ENCODE measurements around the gene GTF3C6.
"Not testable (repeated sequence)": the region's sequence is repeated elsewhere in the genome, so short reads cannot be mapped to it uniquely, and the experiment has no call there.

The GTF3C6 gene

DNA sequence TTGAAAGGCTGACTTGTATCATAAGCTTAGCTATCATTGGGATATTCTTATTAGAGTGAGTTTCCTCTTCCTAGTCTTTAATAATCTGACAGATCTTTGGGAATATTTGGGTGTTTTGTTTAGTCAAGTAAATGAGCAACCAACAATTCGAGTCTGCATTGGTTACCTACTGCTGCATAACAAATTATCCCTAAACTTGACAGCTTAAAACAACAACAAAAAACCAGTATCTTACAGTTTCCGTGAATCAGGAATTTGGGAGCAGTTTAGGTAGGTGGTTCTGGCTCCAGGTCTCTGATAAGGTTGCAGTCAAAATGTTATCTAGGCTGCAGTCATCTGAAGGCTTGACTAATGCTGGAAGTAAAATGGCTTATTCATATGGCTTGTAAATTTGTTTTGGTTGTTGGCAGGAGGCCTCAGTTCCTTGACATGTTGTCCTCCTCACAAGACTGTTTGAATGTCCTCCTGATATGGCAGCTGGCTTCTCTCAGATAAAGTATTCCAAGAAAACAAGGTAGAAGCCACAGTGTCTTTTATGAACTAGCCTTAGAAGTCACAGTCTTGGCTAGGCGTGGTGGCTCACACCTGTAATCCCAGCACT, 7.2 kb downstream of the GTF3C6 start:
- H3K27me3 ChIP-seq (replicated peaks; ENCODE audit: insufficient read depth, low read length) = no peaks in the 10 kb centered on the region
- no peaks in the 10 kb centered on the region for H3K9me3 ChIP-seq (replicated peaks; ENCODE audit: insufficient read depth, low read length)
- no peaks in the 10 kb centered on the region for H3K36me3 ChIP-seq (replicated peaks; ENCODE audit: insufficient read depth, low read length)
- H3K9ac ChIP-seq (ENCODE audit: low read length) = no peak overlapping the region
- H3K79me2 ChIP-seq (ENCODE audit: low read length) = no peaks in the 10 kb centered on the region
- no peak overlapping the region for H3K4me3 ChIP-seq (ENCODE audit: low read length)
- no peak overlapping the region for H3K27ac ChIP-seq (ENCODE audit: low read length)
- DNase-seq = no peak
- TF ChIP-seq EZH2phosphoT487 (IDR thresholded peaks at IDR 0.05; ENCODE audit: low read length) (no peak), EZH2 (optimal IDR thresholded peaks at IDR 0.05; ENCODE audit: low read depth, low read length) (no peak)
- TF ChIP-seq, protein P1, sequence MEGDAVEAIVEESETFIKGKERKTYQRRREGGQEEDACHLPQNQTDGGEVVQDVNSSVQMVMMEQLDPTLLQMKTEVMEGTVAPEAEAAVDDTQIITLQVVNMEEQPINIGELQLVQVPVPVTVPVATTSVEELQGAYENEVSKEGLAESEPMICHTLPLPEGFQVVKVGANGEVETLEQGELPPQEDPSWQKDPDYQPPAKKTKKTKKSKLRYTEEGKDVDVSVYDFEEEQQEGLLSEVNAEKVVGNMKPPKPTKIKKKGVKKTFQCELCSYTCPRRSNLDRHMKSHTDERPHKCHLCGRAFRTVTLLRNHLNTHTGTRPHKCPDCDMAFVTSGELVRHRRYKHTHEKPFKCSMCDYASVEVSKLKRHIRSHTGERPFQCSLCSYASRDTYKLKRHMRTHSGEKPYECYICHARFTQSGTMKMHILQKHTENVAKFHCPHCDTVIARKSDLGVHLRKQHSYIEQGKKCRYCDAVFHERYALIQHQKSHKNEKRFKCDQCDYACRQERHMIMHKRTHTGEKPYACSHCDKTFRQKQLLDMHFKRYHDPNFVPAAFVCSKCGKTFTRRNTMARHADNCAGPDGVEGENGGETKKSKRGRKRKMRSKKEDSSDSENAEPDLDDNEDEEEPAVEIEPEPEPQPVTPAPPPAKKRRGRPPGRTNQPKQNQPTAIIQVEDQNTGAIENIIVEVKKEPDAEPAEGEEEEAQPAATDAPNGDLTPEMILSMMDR (IDR thresholded peaks at IDR 0.05; ENCODE audit: low read length) = no peak
- no peak overlapping the region for H2AFZ ChIP-seq (ENCODE audit: low read length)
- H3K4me1 ChIP-seq (ENCODE audit: low read length) = no peaks in the 10 kb centered on the region
- H3F3A ChIP-seq (ENCODE audit: insufficient read depth, low read length) = no peaks in the 10 kb centered on the region
- H4K20me1 ChIP-seq (ENCODE audit: insufficient read depth, low read length) = no peaks in the 10 kb centered on the region
- no peak overlapping the region for H3K4me2 ChIP-seq (ENCODE audit: low read depth, low read length)
- H3K9me2 ChIP-seq (replicated peaks; ENCODE audit: insufficient read depth, low read length) = no peaks in the 10 kb centered on the region

DNA sequence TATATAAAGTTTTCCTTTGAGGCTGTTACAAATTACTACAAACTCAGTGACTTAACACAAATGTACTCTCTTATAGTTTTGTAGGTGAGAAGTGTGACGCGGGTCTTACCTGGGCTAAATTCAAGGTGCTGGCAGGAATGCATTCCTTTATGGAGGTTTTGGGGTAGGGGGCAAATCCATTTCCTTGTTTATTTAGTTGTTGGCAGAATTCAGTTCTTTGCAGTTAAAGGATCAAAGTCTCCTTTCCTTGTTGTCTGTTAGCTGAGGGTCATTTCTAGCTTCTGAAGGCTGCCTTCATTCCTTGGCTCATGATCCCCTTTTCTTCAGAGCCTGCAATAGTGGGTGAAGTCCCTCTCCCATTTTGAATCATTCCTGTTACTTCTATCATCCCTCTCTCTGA, 10.2 kb downstream of the GTF3C6 start:
- not testable (repeated sequence) for H4K20me1 ChIP-seq (ENCODE audit: insufficient read depth, low read length); DNase-seq; H3K9me3 ChIP-seq (replicated peaks; ENCODE audit: insufficient read depth, low read length); H3K27ac ChIP-seq (ENCODE audit: low read length); H3K4me2 ChIP-seq (ENCODE audit: low read depth, low read length); H2AFZ ChIP-seq (ENCODE audit: low read length); H3K9me2 ChIP-seq (replicated peaks; ENCODE audit: insufficient read depth, low read length); H3K4me1 ChIP-seq (ENCODE audit: low read length); H3K27me3 ChIP-seq (replicated peaks; ENCODE audit: insufficient read depth, low read length); H3F3A ChIP-seq (ENCODE audit: insufficient read depth, low read length); H3K4me3 ChIP-seq (ENCODE audit: low read length); H3K9ac ChIP-seq (ENCODE audit: low read length); H3K36me3 ChIP-seq (replicated peaks; ENCODE audit: insufficient read depth, low read length); H3K79me2 ChIP-seq (ENCODE audit: low read length)

DNA sequence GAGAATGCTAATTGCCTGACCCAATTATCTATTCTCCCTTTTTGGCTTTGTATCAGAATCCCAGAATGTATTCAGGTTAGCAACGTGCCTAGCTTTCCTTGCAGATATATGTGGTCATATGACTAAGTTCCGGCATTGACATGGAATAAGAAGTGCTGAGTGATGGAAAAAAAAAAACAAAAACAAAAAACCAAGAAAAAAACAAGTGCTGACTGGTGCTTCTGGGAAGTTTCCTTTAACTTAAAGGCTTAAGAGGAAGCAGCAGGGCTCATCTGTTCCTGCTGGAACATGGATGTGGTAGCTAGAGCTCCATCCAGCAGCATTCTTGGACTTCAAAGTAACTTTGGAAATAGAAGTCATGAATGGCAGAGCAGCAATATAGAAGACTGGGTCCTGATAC, 13.0 kb downstream of the GTF3C6 start:
- no peak for DNase-seq
- Histone ChIP-seq H3K9ac (ENCODE audit: low read length) (no peak overlapping the region), H3K27me3 (replicated peaks; ENCODE audit: insufficient read depth, low read length) (no peaks in the 10 kb centered on the region), H3K79me2 (ENCODE audit: low read length) (no peaks in the 10 kb centered on the region), H3K4me2 (ENCODE audit: low read depth, low read length) (no peak overlapping the region), H3K4me3 (ENCODE audit: low read length) (no peak overlapping the region), H3K4me1 (ENCODE audit: low read length) (no peaks in the 10 kb centered on the region), H3K36me3 (replicated peaks; ENCODE audit: insufficient read depth, low read length) (no peaks in the 10 kb centered on the region), H3K9me3 (replicated peaks; ENCODE audit: insufficient read depth, low read length) (no peaks in the 10 kb centered on the region), H2AFZ (ENCODE audit: low read length) (no peak overlapping the region), H3K9me2 (replicated peaks; ENCODE audit: insufficient read depth, low read length) (no peaks in the 10 kb centered on the region), H3K27ac (ENCODE audit: low read length) (no peak overlapping the region), H4K20me1 (ENCODE audit: insufficient read depth, low read length) (no peaks in the 10 kb centered on the region), H3F3A (ENCODE audit: insufficient read depth, low read length) (no peaks in the 10 kb centered on the region)
- TF ChIP-seq EZH2 (optimal IDR thresholded peaks at IDR 0.05; ENCODE audit: low read depth, low read length) (no peak), EZH2phosphoT487 (IDR thresholded peaks at IDR 0.05; ENCODE audit: low read length) (no peak)
- TF ChIP-seq, protein P1 (IDR thresholded peaks at IDR 0.05; ENCODE audit: low read length) = no peak

DNA sequence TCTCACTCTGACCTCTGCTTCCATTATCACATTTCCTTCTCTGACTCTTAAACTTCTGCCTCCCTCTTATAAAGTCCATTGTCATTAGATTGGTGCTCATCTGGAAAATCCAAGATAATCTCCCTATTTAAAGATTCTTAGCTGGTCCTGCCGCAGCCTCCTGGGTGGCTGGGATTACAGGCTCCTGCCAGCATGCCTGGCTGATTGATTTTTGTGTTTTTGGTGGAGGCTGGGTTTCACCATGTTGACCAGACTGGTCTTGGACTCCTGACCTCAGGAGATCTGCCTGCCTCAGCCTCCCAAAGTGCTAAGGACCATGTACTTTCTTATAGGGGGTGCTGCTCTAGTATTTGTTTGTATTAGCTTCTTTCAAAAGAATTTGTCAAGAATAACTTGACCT, 18.1 kb downstream of the GTF3C6 start:
- Histone ChIP-seq H3K4me1 (ENCODE audit: low read length) (no peaks in the 10 kb centered on the region), H3F3A (ENCODE audit: insufficient read depth, low read length) (no peaks in the 10 kb centered on the region), H3K36me3 (replicated peaks; ENCODE audit: insufficient read depth, low read length) (no peaks in the 10 kb centered on the region), H3K79me2 (ENCODE audit: low read length) (peaks cover 9% of the 10 kb centered on the region), H3K9me2 (replicated peaks; ENCODE audit: insufficient read depth, low read length) (no peaks in the 10 kb centered on the region), H3K9ac (ENCODE audit: low read length) (no peak overlapping the region), H3K27ac (ENCODE audit: low read length) (no peak overlapping the region), H3K9me3 (replicated peaks; ENCODE audit: insufficient read depth, low read length) (no peaks in the 10 kb centered on the region), H3K4me2 (ENCODE audit: low read depth, low read length) (no peak overlapping the region), H3K4me3 (ENCODE audit: low read length) (no peak overlapping the region), H2AFZ (ENCODE audit: low read length) (no peak overlapping the region), H3K27me3 (replicated peaks; ENCODE audit: insufficient read depth, low read length) (no peaks in the 10 kb centered on the region), H4K20me1 (ENCODE audit: insufficient read depth, low read length) (no peaks in the 10 kb centered on the region)
- no peak for DNase-seq
- TF ChIP-seq, protein P1 (IDR thresholded peaks at IDR 0.05; ENCODE audit: low read length) = no peak
- TF ChIP-seq EZH2phosphoT487 (IDR thresholded peaks at IDR 0.05; ENCODE audit: low read length) = no peak
- no peak for TF ChIP-seq EZH2 (optimal IDR thresholded peaks at IDR 0.05; ENCODE audit: low read depth, low read length)
